HG02759 (cell line): ENCODE measurements around the gene CD177.
"Not testable (repeated sequence)": the region's sequence is repeated elsewhere in the genome, so short reads cannot be mapped to it uniquely, and the experiment has no call there.

Experiments used
- ATAC-seq: cut with Tn5 transposase; IDR thresholded peaks from one replicate; pipeline ENCODE4 v1.9.1; 2021; ENCODE audit warnings: mild to moderate bottlenecking, moderate library complexity; ENCODE audit not compliant: unreplicated experiment

The CD177 gene

GRCh38 chr19:43331435-43332010 is 22.0 kb upstream of the CD177 start:
- no peak for ATAC-seq

- no peak for ATAC-seq
These were observed 21.2 kb upstream of the CD177 start for GRCh38 chr19:43332058-43332922.

GRCh38 chr19:43336508-43336907 is 17.0 kb upstream of the CD177 start:
- ATAC-seq: not testable (repeated sequence)

DNA sequence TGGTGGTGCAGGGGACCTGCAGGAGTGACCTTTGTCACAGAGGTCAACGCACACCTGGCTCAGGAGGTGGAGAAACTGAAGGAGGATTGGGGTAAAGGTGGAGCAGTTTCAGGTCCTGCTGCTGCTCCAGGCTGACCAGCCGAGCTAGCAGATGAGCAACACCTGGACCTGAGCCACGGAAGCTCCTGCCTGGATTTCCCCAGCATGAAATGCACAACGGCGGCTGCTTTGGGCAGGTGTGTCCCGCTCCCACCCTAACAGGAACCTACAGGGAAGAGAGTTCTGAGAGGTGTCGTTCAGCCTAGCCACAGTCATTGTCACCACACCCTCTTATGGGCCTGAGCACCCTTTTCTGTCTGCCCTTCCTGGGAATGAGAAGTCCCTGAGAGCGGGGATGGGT is 15.7 kb upstream of the CD177 start:
- no peak for ATAC-seq

- ATAC-seq: no peak
These were observed 15.0 kb upstream of the CD177 start for GRCh38 chr19:43338530-43338929.

GRCh38 chr19:43339243-43339930 is 14.1 kb upstream of the CD177 start:
- not testable (repeated sequence) for ATAC-seq

DNA sequence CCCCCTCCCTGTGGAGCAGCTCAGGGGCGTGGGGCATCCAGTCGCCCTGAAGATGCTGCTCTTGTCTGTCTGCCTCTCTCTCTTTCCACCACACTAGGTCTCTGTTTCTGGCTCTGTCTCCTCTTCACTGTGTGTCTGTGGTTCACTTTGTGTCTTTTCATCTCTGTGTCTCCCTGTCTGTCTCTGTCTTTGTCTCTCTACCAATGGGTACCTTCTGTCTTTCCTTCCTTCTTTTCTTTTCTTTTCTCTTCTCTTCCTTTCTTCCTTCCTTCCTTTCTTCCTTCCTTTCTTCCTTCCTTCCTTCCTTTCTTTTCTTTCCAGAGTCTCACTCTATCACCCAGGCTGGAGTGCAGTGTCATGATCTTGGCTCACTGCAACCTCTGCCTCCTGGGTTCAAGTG is 13.4 kb upstream of the CD177 start:
- ATAC-seq: not testable (repeated sequence)

- ATAC-seq: not testable (repeated sequence)
These were observed 12.4 kb upstream of the CD177 start for GRCh38 chr19:43341098-43341497.

DNA sequence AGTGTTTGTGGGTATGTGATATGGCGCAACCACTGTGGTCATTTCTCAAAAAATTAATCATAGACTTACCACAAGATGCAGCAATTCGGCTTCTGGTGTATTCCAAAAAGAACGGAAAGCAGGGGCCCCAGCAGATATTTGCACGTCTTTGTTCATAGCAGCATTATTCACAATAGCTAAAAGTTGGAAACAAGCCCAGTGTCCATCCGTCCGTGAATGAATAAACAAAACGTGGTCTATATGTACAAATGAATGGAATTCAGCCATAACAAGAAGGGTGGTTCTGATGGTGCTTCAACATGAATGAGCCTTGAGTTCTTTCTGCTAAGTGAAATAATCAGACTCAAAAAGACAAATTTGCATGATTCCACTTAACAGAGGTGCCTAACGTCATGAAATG is 11.4 kb upstream of the CD177 start:
- not testable (repeated sequence) for ATAC-seq

DNA sequence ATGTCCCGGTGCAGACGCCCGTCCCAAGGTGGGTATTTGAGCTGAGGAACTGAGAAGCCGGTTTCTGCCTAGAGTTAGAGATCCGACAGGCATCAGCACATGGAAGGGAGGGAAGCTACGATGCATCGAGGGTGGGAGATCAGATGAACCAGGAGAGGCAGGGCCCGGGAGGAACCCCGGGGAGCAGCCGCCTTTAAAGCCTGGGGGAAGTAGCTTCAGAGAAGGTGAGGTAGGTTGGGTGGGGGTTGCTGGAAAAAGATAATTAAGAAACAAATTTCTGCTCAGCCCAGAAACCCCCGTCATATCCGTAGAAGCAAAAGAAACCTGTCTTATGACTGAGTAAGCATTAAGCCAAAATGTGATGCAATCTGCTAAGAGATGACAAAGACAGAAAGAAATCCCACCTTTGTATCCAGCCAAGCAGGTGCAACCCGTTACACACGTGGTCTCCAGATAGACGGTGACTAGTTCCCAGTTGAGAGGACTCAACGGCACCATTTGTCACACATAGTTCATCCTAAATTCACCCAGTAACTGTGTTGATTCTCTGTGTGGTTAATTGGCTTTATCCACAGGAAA is 9.1 kb upstream of the CD177 start:
- ATAC-seq: not testable (repeated sequence)

DNA sequence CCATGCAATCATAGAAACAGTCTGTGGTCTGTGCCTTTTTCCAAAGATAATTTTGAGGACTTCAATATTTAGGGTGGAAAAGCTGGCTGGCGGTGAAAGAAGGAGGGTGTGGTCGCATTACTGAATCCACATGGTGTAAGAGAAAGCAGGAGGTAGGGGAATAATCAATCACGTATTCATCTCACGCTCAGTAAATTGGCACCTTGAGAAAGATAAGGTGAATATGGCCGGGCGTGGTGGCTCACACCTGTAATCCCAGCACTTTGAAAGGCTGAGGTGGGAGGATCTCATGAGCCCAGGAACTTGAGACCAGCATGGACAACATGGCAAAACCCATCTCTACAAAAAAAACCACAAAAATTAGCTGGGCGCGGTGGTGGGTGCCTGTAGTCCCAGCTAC is 3.7 kb upstream of the CD177 start:
- ATAC-seq: not testable (repeated sequence)

- ATAC-seq: no peak
These were observed 1.3 kb upstream of the CD177 start for GRCh38 chr19:43351998-43352746.

- no peak for ATAC-seq
These were observed 780 bp downstream of the CD177 start for GRCh38 chr19:43354305-43354627.

- ATAC-seq: not testable (repeated sequence)
These were observed 3.3 kb downstream of the CD177 start for GRCh38 chr19:43356749-43357148.

GRCh38 chr19:43362179-43362578 is 8.7 kb downstream of the CD177 start:
- no peak for ATAC-seq

DNA sequence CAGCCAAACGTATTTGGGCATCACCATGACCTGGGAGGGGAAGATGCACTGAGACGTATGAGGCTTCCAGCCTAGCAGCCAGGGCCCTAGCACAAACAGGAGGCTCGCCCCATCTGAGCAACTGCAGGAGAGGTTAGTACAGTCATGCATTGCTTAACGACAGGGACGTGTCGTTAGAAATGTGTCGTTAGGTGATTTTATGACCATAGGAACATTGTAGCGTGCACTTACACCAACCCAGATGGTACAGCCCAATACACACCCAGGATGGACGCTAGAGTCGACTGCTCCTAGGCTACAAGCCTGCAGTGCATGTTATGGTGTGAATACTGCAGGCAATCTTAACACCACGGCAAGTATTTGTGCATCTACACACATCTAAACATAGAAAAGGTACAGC is 9.3 kb downstream of the CD177 start:
- ATAC-seq: no peak

DNA sequence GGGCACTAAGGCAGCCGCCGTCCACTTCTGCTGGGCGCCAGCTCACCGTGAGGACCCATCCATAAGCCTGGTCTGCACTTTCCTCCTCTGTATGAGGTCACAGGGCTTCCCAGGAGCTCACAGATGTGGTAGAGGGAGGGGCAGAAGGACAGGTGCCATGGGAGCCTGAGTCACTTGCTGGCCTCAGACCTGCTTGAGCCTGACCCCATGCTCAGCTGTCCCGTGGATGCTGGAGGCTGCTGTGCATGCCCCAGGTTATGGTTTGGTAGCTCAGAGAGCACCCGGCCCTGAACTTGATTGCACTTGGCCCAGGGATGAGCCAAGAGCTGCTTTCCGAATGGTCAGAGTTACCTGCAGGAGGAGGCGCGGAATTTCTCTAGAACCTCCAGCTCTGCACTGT is 12.2 kb downstream of the CD177 start:
- not testable (repeated sequence) for ATAC-seq

DNA sequence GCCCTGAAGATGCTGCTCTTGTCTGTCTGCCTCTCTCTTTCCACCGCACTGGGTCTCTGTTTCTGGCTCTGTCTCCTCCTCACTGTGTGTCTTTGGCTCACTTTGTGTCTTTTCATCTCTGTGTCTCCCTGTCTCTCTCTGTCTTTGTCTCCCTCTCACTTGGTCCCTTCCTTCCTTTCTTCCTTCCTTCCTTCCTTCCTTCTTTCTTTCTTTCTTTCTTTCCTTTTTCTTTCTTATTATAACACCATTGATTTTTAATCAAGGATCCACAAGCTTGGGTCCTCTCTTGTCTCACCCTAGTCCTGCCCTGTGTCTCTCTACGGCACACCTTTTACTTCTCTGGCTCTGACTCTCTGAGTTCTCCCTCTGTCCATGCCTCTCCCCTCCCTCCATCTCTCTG is 14.3 kb downstream of the CD177 start:
- no peak for ATAC-seq

GRCh38 chr19:43368897-43369296 is 15.4 kb downstream of the CD177 start:
- not testable (repeated sequence) for ATAC-seq

GRCh38 chr19:43371909-43372308 is 18.4 kb downstream of the CD177 start:
- ATAC-seq: no peak

DNA sequence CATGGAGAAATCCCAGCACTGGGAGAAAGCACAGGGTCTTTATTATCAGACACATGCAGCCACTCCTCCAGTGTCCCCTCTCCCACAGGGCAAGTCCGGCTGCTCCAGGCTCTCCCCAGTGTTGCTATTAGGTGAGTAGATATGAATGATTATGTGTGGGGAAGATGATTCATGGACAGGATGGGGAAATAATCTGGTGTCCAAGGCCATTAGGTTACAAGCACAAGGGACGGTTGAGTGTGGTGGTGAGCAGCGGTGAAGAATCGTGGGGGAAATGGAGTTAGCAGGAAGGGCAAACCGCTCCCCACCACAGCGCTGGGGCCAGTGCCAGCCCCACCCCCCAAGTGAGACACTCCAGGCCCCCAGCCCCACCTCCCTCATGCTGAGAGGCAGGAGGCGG is 19.0 kb downstream of the CD177 start:
- no peak for ATAC-seq
